ENCODE results near the gene ZNF142. TPM values are rescaled to one million over a fixed set of nuclear protein-coding genes. Genes with fewer than 3 reads are reported as not detected.
"Not testable (repeated sequence)": the region's sequence is repeated elsewhere in the genome, so short reads cannot be mapped to it uniquely, and the experiment has no call there.

ZNF142 gene, protein sequence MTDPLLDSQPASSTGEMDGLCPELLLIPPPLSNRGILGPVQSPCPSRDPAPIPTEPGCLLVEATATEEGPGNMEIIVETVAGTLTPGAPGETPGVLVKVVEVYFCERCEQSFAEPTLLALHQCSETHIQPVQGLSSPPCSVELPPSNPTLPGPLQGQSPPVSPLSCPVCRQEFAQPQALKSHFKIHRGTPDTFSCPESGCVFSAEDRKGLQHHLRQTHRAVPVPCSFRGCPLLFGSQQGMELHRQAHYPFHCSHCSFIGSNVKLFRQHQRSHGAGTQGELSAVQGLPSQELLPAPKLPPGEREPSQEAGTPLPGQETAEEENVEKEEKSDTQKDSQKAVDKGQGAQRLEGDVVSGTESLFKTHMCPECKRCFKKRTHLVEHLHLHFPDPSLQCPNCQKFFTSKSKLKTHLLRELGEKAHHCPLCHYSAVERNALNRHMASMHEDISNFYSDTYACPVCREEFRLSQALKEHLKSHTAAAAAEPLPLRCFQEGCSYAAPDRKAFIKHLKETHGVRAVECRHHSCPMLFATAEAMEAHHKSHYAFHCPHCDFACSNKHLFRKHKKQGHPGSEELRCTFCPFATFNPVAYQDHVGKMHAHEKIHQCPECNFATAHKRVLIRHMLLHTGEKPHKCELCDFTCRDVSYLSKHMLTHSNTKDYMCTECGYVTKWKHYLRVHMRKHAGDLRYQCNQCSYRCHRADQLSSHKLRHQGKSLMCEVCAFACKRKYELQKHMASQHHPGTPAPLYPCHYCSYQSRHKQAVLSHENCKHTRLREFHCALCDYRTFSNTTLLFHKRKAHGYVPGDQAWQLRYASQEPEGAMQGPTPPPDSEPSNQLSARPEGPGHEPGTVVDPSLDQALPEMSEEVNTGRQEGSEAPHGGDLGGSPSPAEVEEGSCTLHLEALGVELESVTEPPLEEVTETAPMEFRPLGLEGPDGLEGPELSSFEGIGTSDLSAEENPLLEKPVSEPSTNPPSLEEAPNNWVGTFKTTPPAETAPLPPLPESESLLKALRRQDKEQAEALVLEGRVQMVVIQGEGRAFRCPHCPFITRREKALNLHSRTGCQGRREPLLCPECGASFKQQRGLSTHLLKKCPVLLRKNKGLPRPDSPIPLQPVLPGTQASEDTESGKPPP (N-terminal part only)
- polyA plus RNA-seq: 21.1 TPM

DNA sequence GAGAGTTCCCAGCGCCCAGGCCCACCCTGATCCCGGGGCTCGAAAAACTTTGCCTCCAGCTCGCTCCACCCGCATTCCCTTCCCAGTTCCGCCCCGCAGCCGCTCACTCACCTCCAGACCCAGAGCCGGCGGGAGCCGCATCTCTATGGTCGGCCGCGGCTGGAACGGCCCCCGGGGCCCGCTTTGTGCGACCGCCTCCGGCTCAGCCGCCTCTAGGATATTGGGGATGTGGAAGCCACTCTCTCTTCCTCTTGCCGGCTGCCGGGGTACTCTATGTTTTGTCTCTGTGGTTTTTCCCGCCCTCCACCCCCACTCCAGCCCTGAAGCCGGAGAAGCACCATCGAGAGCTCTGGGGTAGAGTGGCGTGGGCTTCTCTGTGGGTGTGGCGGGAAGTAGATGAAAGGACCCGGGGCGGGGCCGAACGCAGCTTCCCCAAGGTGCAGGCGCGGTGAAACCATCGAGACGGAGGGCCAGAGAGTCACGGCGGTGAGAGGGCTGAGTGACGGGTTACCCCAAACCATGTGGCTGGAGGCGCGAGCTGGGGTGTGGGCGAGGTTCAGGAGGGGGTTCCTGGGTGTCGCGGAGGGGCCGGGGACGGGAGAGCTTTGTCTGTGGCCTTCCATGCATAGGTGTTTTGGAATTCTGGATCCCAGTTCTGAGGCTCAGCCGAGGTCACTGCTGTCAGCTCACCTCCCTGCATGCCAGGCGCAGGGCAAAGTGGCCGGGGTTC lies at the start of gene ZNF142, which contains the start of gene BCS1L:
Gene ZNF142 (minus strand): TSS at position 366 of the 730 bp plus-strand sequence. CDS start 3,194 bp downstream, outside the sequence.
Gene BCS1L (plus strand): TSS at position 426 of the 730 bp plus-strand sequence. CDS start 1,305 bp downstream, outside the sequence.
- H3K27me3 Mint-ChIP-seq: no peaks in the 10 kb centered on the region
- no peaks in the 10 kb centered on the region for H3K36me3 Mint-ChIP-seq
- H3K27ac Mint-ChIP-seq: peak within 1 kb of the TSS; percentile 46 to 96 (median 95)
- H3K4me1 Mint-ChIP-seq: peaks cover 21 to 23% (median 22%) of the 10 kb centered on the region in 3 donors
- no peaks in the 10 kb centered on the region for H3K9me3 Mint-ChIP-seq
- H3K4me3 Mint-ChIP-seq: peak within 1 kb of the TSS; percentile 88 to 100 (median 96)

DNA sequence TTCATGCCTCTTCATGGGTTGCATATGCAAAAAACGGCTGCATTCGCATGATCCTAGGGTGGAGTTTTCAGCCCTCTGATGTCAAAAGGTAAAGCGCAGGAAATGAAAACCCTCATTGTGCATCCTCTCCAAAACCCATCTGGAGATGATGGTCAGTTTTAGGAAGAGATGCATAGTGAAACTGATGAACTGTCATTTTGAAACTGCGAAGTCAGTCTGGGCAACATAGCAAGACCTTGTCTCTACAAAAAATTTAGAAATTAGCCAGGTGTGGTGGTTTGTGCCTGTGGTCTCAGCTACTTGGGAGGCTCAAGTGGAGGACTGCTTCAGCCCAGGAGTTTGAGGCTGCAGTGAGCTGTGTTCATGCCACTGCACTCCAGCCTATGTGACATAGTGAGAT lies 48.7 kb upstream of the ZNF142 start:
- Mint-ChIP-seq H3K27me3 (peaks cover 2% of the 10 kb centered on the region), H3K27ac (peak overlapping the region in 1 of 3 donors; percentile 74), H3K4me3 (peak overlapping the region in 1 of 4 donors; percentile 53), H3K4me1 (peaks cover 4 to 9% (median 6%) of the 10 kb centered on the region in 3 donors), H3K9me3 (no peaks in the 10 kb centered on the region), H3K36me3 (no peaks in the 10 kb centered on the region)

DNA sequence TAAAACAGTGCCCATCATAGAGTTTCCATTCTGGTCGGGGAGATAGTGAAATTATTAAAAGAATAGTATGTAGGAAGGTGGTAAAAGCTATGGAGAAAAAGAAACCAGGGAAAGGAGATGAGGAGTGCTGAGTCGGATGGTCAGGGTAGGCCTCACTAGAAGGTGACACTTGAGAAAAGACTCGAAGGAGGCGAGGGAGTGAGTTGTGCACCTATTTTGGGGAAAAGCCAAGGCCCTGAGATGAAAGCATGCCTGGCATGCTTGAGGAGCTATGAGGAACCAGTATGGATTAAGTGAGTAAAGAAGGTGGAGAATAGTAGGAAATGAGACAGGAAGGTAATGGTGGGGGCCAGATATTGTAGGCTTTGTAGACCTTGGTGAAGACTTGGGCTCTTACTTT lies 43.9 kb upstream of the ZNF142 start:
- Mint-ChIP-seq H3K4me3 (no peak overlapping the region), H3K9me3 (no peaks in the 10 kb centered on the region), H3K27me3 (peaks cover 2% of the 10 kb centered on the region), H3K27ac (no peak overlapping the region), H3K4me1 (peaks cover 0 to 2% (median 0%) of the 10 kb centered on the region in 3 donors), H3K36me3 (peaks cover 2% of the 10 kb centered on the region)

DNA sequence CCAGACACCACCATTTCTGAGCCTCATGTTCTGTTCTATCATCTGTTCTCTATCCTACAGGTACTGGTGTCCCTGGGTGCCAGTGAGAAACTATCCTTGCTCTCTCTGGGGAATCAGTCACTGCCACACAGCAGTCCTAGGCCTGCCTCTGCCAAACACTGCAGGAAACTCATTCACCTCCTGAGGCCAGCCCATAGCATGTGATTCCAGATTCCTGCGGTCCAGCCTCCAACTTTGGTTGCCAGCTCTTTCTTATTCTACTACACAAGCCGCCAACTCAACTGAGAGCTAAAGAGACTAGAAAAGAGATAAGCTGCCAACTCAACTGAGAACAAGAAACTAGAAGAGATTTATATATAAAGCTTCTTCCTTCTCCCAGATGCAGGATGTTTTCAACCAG lies 42.4 kb upstream of the ZNF142 start:
- Mint-ChIP-seq H3K36me3 (peaks cover 2% of the 10 kb centered on the region), H3K9me3 (no peaks in the 10 kb centered on the region), H3K4me3 (no peak overlapping the region), H3K27me3 (peaks cover 2% of the 10 kb centered on the region), H3K4me1 (no peaks in the 10 kb centered on the region), H3K27ac (peak overlapping the region in 1 of 3 donors; percentile 55)

DNA sequence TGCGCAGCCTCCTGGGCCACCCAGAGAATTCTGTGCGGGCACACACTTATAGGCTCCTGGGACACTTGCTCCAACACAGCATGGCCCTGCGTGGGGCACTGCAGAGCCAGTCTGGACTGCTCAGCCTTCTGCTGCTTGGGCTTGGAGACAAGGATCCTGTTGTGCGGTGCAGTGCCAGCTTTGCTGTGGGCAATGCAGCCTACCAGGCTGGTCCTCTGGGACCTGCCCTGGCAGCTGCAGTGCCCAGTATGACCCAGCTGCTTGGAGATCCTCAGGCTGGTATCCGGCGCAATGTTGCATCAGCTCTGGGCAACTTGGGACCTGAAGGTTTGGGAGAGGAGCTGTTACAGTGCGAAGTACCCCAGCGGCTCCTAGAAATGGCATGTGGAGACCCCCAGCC lies 39.5 kb upstream of the ZNF142 start:
- Mint-ChIP-seq H3K27ac (no peak overlapping the region), H3K36me3 (peaks cover 2% of the 10 kb centered on the region), H3K27me3 (no peaks in the 10 kb centered on the region), H3K4me1 (no peaks in the 10 kb centered on the region), H3K9me3 (no peaks in the 10 kb centered on the region), H3K4me3 (no peak overlapping the region)

DNA sequence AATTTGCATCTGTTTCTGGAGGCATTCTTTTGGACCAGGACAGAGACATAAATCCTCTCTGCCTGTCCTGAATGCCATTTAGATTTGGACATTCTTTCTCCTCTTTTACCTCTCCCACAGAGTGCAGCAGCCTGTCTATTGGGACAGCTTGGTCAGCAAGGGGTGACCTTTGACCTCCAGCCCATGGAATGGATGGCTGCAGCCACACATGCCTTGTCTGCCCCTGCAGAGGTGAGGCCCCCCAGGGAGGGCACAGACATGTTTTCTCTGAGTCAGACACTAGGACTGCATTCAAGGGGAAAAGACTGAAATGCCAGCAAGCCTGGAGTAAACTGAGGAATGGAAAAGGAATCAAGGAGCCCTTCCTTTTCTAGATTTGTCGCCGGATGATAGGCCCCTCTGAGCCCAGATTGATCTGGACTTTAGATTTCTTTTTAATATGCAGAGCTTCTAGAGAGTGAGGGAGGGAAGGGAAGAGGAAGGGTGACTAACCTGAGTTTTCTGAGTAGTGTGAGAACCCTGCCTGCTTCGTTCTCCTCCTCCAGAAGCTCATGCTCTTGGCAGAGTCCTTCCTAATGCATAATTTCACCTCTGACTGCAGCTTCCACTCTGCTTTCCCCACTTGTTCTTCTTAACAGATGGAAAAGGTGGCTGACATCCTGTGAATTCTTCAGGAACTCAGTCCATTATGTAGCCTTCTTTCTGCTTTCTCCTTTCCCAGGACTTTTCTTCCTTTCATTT lies 35.2 kb upstream of the ZNF142 start:
- Mint-ChIP-seq H3K27me3 (no peaks in the 10 kb centered on the region), H3K9me3 (no peaks in the 10 kb centered on the region), H3K4me1 (no peaks in the 10 kb centered on the region), H3K27ac (no peak overlapping the region), H3K4me3 (no peak overlapping the region), H3K36me3 (peaks cover 5% of the 10 kb centered on the region)

DNA sequence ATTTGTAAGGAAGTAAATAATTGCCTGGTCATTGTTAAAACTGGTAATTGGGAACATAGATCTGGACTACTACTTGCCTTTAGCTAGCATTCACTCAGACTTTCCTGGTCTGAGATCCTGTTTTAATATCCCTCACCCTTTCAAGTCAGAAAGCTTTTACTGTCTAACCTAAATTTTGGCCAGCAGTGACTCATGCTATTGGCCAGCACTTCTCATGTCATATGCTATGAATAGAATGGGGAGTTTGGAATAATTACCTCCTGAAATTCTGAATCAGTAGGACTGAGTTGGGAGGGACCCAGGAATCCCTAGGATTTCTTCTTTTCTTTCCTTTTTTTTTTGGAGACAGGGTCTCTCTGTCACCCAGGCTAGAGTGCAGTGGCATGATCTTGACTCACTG lies 31.8 kb upstream of the ZNF142 start:
- Mint-ChIP-seq H3K4me3 (no peak overlapping the region), H3K36me3 (peaks cover 9% of the 10 kb centered on the region)

DNA sequence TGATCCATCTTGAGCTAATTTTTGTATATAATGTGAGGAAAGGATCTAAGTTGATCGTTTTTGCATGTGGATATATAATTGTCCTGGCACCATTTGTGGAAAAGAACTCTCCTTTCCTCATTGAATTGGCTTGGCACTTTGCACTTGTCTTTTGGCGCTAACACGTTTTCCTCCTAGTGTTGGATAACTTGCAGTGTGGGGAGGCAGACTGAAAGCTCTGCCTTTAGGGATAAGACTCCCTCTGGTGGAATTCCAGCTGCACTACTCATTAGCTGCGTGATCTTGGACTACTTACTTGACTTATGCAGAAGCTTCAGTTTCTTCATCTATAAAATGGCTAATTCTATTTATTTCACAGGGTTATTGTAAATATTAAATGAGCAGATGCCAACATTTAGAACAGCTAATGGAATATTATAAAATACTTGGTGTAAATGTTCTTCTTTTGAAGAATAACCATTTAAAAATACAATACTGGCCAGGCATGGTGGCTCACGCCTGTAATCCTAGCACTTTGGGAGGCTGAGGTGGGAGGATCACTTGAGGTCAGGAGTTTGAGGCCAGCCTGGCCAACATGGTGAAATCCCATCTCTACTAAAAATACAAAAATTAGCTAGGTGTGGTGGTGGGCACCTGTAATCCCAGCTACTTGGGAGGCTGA lies 28.1 kb upstream of the ZNF142 start:
- not testable (repeated sequence) for H3K36me3 Mint-ChIP-seq, H3K27me3 Mint-ChIP-seq, H3K9me3 Mint-ChIP-seq, H3K4me3 Mint-ChIP-seq, H3K27ac Mint-ChIP-seq, H3K4me1 Mint-ChIP-seq

More for the DNA sequence above, 31.8 kb upstream of the ZNF142 start:
- H3K27me3 Mint-ChIP-seq: no peaks in the 10 kb centered on the region
- H3K9me3 Mint-ChIP-seq: no peaks in the 10 kb centered on the region
- peaks cover 0 to 2% (median 0%) of the 10 kb centered on the region in 3 donors for H3K4me1 Mint-ChIP-seq
- H3K27ac Mint-ChIP-seq: peak overlapping the region in 1 of 3 donors; percentile 47

DNA sequence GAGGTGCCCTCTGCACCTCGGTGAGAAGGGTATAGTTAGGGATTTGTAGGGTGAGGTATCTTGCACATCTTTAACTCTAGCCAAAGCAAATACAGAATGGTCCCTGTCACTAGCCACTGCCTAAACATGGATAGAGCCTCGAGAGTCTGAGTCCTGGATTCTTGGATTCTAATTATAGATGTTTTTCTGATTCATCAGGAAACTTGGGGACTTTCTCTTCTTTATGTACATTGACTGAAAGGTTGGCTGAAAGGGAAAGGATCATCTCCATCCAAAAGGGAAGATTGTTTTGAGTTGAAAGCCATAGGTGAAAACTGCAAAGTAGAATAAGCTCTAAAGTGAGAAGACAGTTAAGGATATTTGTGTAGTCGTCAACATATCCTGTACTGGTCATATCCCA lies 20.6 kb upstream of the ZNF142 start:
- Mint-ChIP-seq H3K27me3 (no peaks in the 10 kb centered on the region), H3K4me3 (no peak overlapping the region), H3K4me1 (peaks cover 0 to 1% (median 0%) of the 10 kb centered on the region in 3 donors), H3K36me3 (peaks cover 1% of the 10 kb centered on the region), H3K27ac (no peak overlapping the region), H3K9me3 (no peaks in the 10 kb centered on the region)

DNA sequence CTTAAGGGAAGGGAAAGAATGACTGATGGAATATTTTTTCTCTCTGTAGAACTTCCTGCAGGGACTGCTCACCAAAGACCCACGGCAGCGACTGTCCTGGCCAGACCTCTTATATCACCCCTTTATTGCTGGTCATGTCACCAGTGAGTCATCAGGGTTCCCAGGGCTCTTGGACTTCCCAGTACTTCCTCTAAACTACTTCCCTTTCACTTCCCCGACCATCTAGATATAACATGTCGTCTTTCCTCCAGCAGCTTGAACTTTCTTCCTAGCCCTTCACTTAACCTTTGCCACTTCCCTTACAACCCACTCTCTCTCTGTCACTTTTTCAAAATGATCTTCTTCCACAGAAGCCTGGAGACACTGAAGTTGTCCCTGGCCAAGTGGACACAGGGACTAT lies 19.7 kb upstream of the ZNF142 start:
- peaks cover 0 to 1% (median 0%) of the 10 kb centered on the region in 3 donors for H3K4me1 Mint-ChIP-seq
- H3K27me3 Mint-ChIP-seq: no peaks in the 10 kb centered on the region
- peaks cover 1% of the 10 kb centered on the region for H3K36me3 Mint-ChIP-seq
- no peak overlapping the region for H3K27ac Mint-ChIP-seq
- no peaks in the 10 kb centered on the region for H3K9me3 Mint-ChIP-seq
- no peak overlapping the region for H3K4me3 Mint-ChIP-seq

DNA sequence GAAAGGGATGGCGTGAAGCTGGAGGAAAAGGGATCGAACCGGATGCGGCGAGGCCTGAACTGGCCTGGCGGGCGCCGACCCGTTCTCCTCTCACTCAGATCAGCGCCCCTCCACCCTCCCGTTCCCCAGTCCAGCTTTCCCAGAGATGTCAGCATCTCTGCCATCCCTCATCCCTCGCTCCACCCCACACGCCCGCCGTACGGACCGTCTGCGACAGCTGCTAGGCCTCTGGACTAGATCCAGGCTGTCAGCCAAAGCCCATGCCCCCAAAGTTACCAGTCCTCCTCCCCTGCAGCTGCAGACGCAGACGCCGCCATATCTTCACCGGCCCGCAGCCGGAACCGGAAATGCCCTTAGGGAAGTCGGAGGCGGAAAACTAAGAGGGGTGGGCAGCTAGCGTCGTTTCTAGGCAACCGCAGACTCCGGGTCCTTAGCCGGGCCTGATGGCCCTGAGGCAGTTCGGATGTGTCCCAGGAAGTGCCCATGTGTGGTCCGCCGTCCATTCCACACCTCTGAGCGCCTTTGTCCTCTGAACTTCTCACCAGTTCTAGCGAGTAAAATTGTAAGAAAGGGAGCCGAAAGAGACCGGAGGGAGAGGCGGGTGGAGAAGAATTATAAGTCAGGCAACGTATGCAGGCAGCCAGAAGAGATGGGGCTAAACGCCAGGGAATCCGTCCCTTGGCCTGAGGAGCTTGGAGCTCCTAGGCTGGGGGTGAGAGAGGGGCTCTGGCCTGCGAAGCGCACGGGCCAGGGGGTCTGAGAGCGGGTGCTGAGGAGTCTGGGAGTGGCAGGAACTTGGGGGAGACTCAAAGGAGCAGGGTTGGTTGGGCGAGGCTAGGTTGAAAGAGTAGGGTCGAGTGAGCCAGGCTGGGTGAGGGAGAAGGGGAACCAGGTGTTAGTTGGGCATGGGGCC lies 12.5 kb upstream of the ZNF142 start, which contains the start of the genes RNF25 and STK36:
Gene RNF25 (minus strand): TSS at position 349 of the 913 bp plus-strand sequence. CDS start 32 bp downstream, at position 317.
Gene STK36 (plus strand): TSS at position 433 of the 913 bp plus-strand sequence. CDS start 744 bp downstream, outside the sequence.
- Mint-ChIP-seq H3K27me3 (no peaks in the 10 kb centered on the region), H3K27ac (peak within 1 kb of the TSS; percentile 97 to 98 (median 98)), H3K4me3 (peak within 1 kb of the TSS; percentile 95 to 100 (median 98)), H3K4me1 (peaks cover 19 to 23% (median 21%) of the 10 kb centered on the region in 3 donors), H3K9me3 (no peaks in the 10 kb centered on the region), H3K36me3 (peaks cover 3% of the 10 kb centered on the region)

DNA sequence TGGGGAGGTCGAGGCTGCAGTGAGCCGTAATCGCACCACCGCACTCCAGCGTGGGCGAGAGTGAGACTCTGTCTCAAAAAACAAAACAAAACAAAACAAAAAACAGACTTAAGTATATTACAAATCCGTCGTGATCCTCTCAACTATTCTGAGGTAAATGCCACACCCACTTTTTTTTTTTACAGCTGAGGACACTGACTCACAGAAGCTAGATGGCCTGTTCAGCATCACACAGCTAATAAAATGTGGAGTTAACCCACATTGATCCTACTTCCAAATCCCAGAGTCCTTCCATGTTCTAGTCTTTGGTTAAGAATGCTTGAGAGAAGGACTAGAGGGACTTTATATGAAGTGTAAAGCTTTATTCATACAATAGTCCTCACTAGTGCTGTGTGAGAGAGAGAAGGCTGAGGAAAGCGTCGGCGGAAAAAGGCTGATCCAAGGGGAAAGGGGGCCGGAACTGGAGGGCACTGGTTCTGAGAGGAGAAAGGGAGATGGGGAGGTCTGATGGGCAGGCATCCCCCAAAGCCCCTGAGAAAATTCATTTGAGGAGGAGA lies 11.8 kb upstream of the ZNF142 start:
- Mint-ChIP-seq H3K27me3 (no peaks in the 10 kb centered on the region), H3K9me3 (no peaks in the 10 kb centered on the region), H3K27ac (peak overlapping the region; percentile 97 to 98 (median 98))

More for the DNA sequence above, 11.8 kb upstream of the ZNF142 start:
- H3K4me1 Mint-ChIP-seq: peaks cover 17 to 23% (median 21%) of the 10 kb centered on the region in 3 donors
- H3K36me3 Mint-ChIP-seq: peaks cover 2% of the 10 kb centered on the region
- peak overlapping the region; percentile 95 to 100 (median 98) for H3K4me3 Mint-ChIP-seq
